Lower leg skin (tissue), 4 donors: ENCODE data around the gene EIF2B5. TPM values are rescaled to one million over a fixed set of nuclear protein-coding genes. Genes with fewer than 3 reads are reported as not detected.

ENCODE experiments used
- DNase-seq, 2 donors: peaks; one replicate each; pipeline ENCODE4 v3.0.0-alpha.2; 2019; ENCODE audit warnings: low spot score in 2 of 2
- H3K4me3 ChIP-seq: fragments of 200-600 bp; sonication (generic); 2 replicates; pipeline ENCODE4 v1.5.1; 2017; ENCODE audit warnings: mild to moderate bottlenecking, low read depth; ENCODE audit not compliant: poor library complexity, severe bottlenecking
- CTCF ChIP-seq, 3 donors: fragments of 450-650 bp; IDR thresholded peaks; one replicate each; pipeline ENCODE4 v1.5.1; 2016; ENCODE audit warnings: antibody characterized with exemption in 3 of 3, mild to moderate bottlenecking in 3 of 3, moderate library complexity in 2 of 3
- POLR2A ChIP-seq, 2 donors: fragments of 450-650 bp; IDR thresholded peaks; one replicate each; pipeline ENCODE4 v1.6.1; 2016 to 2017; ENCODE audit warnings: antibody characterized with exemption in 2 of 2, mild to moderate bottlenecking in 1 of 2, moderate library complexity in 1 of 2
- WGBS, 2 donors: methylation state at CpG; one replicate each; pipeline ENCODE4 v1.1.5; 2018; 5-methylcytosine and 5-hydroxymethylcytosine counted together
- intact Hi-C: fragments of 100-400 bp; cut with DNase I; formaldehyde crosslinking; loops from one replicate; pipeline ENCODE4 v1.15.0; 2023; ENCODE audit warnings: low total_unique reads
- total RNA-seq, 4 donors: library from RNA; depleted of rRNA; stranded (reverse); fragments of >200 nt; gene quantifications; one replicate each; pipeline ENCODE4 v1.1.0, GENCODE V29; 2016

EIF2B5 gene
- total RNA-seq = 10 to 100 TPM; 36.5 to 52.5 (median 40.1) TPM

- peak within 1 kb of the TSS; percentile 92 for H3K4me3 ChIP-seq
- TF ChIP-seq CTCF (IDR thresholded peaks at IDR 0.05) (no peak), POLR2A (IDR thresholded peaks at IDR 0.05) (no peak)
- intact Hi-C loops = no loop called here
- DNase-seq = peak; percentile 92 to 97
- 0 to 1% methylated on average over 42 to 56 of the region's 56 CpGs for WGBS, 2 donors
These were observed at the start of gene EIF2B5 for GRCh38 chr3:184135149-184135910. TSS of gene EIF2B5 (plus strand) at chr3:184135358. CDS start at chr3:184135386, 28 bp downstream.

GRCh38 chr3:184085389-184085852 lies 49.7 kb upstream of the EIF2B5 start:
- no peak for TF ChIP-seq CTCF (IDR thresholded peaks at IDR 0.05)
- H3K4me3 ChIP-seq = no peak overlapping the region
- no peak for DNase-seq
- intact Hi-C loops = no loop called here
- 52 to 59% methylated on average over 3 of the region's 3 CpGs for WGBS, 2 donors

GRCh38 chr3:184092199-184092598 lies 43.0 kb upstream of the EIF2B5 start:
- DNase-seq = no peak
- 90 to 92% methylated on average over 3 of the region's 3 CpGs for WGBS, 2 donors
- intact Hi-C loops = no loop called here
- no peak for TF ChIP-seq CTCF (IDR thresholded peaks at IDR 0.05)
- TF ChIP-seq POLR2A (IDR thresholded peaks at IDR 0.05) = no peak
- no peak overlapping the region for H3K4me3 ChIP-seq

GRCh38 chr3:184096811-184097383 lies 38.3 kb upstream of the EIF2B5 start, which contains the start of gene HTR3E:
TSS of gene HTR3E (plus strand) at chr3:184097064. CDS start at chr3:184097530, 466 bp downstream.
- WGBS, 2 donors = 88 to 89% methylated on average over 7 of the region's 7 CpGs
- intact Hi-C loops = no loop called here
- no peak within 1 kb of the TSS for H3K4me3 ChIP-seq
- no peak for DNase-seq
- TF ChIP-seq CTCF (IDR thresholded peaks at IDR 0.05) = no peak
- TF ChIP-seq POLR2A (IDR thresholded peaks at IDR 0.05) = no peak

- intact Hi-C loops = no loop called here
- no peak overlapping the region for H3K4me3 ChIP-seq
- no peak for DNase-seq
- 80 to 83% methylated on average over 6 of the region's 6 CpGs for WGBS, 2 donors
- TF ChIP-seq CTCF (IDR thresholded peaks at IDR 0.05) (no peak), POLR2A (IDR thresholded peaks at IDR 0.05) (no peak)
These were observed 37.6 kb upstream of the EIF2B5 start for GRCh38 chr3:184097556-184097955.
